ENCODE results near the gene TMEM59.

TMEM59 gene

GRCh38 chr1:54080598-54081049, 27.6 kb upstream of the TMEM59 start:
- no peaks in the 10 kb centered on the region for H3K36me3 ChIP-seq (ENCODE audit: low read length)
- H3K9me2 ChIP-seq (replicated peaks; ENCODE audit: insufficient read depth, low read length): no peaks in the 10 kb centered on the region
- no peaks in the 10 kb centered on the region for H3K9me3 ChIP-seq (ENCODE audit: insufficient read depth, low read length)
- H3K4me3 ChIP-seq (ENCODE audit: insufficient read depth, low read length, poor library complexity, severe bottlenecking): no peak overlapping the region
- no peaks in the 10 kb centered on the region for H3F3A ChIP-seq (ENCODE audit: insufficient read depth)
- no peaks in the 10 kb centered on the region for H4K20me1 ChIP-seq (ENCODE audit: low read depth, low read length)
- no peaks in the 10 kb centered on the region for H3K79me2 ChIP-seq (ENCODE audit: insufficient read depth, low read length)
- no peaks in the 10 kb centered on the region for H3K27me3 ChIP-seq (ENCODE audit: low read length)
- no peak overlapping the region for H3K9ac ChIP-seq (ENCODE audit: low read length)
- no peak for TF ChIP-seq CTCF (IDR thresholded peaks at IDR 0.05; ENCODE audit: insufficient read depth, low read length, poor library complexity, severe bottlenecking)
- TF ChIP-seq EZH2phosphoT487 (conservative IDR thresholded peaks at IDR 0.05; ENCODE audit: low read length): no peak
- H3K4me2 ChIP-seq (ENCODE audit: low read depth, low read length, poor library complexity, severe bottlenecking): no peak overlapping the region
- H2AFZ ChIP-seq (ENCODE audit: low read depth, low read length, severe bottlenecking): no peak overlapping the region
- no peak overlapping the region for H3K27ac ChIP-seq (ENCODE audit: low read depth, low read length)

DNA sequence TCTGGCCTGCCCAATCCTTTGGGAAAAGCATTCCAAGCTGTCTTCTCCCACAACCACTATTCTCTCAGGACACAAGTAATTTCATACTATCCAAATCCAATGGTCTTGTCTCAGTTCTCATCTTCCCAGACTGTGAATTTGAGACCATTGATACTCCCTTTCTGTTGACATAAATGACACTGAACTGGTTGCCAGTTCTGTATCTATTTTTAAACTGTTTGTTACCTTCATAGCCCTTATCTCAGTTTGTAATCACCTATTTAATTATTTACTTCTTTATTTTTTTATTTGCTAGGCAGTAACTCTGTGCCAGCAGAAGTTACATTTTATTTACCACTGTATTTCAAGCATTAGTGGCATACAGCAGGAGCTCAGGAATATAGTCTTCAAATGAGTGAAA, 24.4 kb upstream of the TMEM59 start:
- H3K4me3 ChIP-seq (ENCODE audit: insufficient read depth, low read length, poor library complexity, severe bottlenecking): no peak overlapping the region
- H3K9me2 ChIP-seq (replicated peaks; ENCODE audit: insufficient read depth, low read length): no peaks in the 10 kb centered on the region
- no peaks in the 10 kb centered on the region for H3K9me3 ChIP-seq (ENCODE audit: insufficient read depth, low read length)
- H3K79me2 ChIP-seq (ENCODE audit: insufficient read depth, low read length): no peaks in the 10 kb centered on the region
- no peaks in the 10 kb centered on the region for H3F3A ChIP-seq (ENCODE audit: insufficient read depth)
- H3K36me3 ChIP-seq (ENCODE audit: low read length): no peaks in the 10 kb centered on the region
- H3K4me2 ChIP-seq (ENCODE audit: low read depth, low read length, poor library complexity, severe bottlenecking): no peak overlapping the region
- no peaks in the 10 kb centered on the region for H3K27me3 ChIP-seq (ENCODE audit: low read length)
- no peak overlapping the region for H2AFZ ChIP-seq (ENCODE audit: low read depth, low read length, severe bottlenecking)
- no peak overlapping the region for H3K27ac ChIP-seq (ENCODE audit: low read depth, low read length)
- no peak for TF ChIP-seq EZH2phosphoT487 (conservative IDR thresholded peaks at IDR 0.05; ENCODE audit: low read length)
- H3K9ac ChIP-seq (ENCODE audit: low read length): no peak overlapping the region
- no peaks in the 10 kb centered on the region for H4K20me1 ChIP-seq (ENCODE audit: low read depth, low read length)

- Histone ChIP-seq H3K4me2 (ENCODE audit: low read depth, low read length, poor library complexity, severe bottlenecking) (no peak overlapping the region), H4K20me1 (ENCODE audit: low read depth, low read length) (no peaks in the 10 kb centered on the region; the same call in 1 of the 2 replicates), H2AFZ (ENCODE audit: low read depth, low read length, severe bottlenecking) (no peak overlapping the region), H3K36me3 (ENCODE audit: low read length) (peaks cover 12% of the 10 kb centered on the region), H3K79me2 (ENCODE audit: insufficient read depth, low read length) (no peaks in the 10 kb centered on the region), H3K4me3 (ENCODE audit: insufficient read depth, low read length, poor library complexity, severe bottlenecking) (no peak overlapping the region), H3K9me3 (ENCODE audit: insufficient read depth, low read length) (no peaks in the 10 kb centered on the region), H3K9me2 (replicated peaks; ENCODE audit: insufficient read depth, low read length) (no peaks in the 10 kb centered on the region), H3K27ac (ENCODE audit: low read depth, low read length) (no peak overlapping the region), H3F3A (ENCODE audit: insufficient read depth) (peaks cover 6% of the 10 kb centered on the region; the same call in 1 of the 2 replicates), H3K27me3 (ENCODE audit: low read length) (no peaks in the 10 kb centered on the region), H3K9ac (ENCODE audit: low read length) (no peak overlapping the region)
- TF ChIP-seq EZH2phosphoT487 (conservative IDR thresholded peaks at IDR 0.05; ENCODE audit: low read length): no peak
- peak; percentile 96 for TF ChIP-seq CTCF (IDR thresholded peaks at IDR 0.05; ENCODE audit: insufficient read depth, low read length, poor library complexity, severe bottlenecking)
Observed at GRCh38 chr1:54070171-54070837, 17.3 kb upstream of the TMEM59 start.

- no peaks in the 10 kb centered on the region for H3K9me3 ChIP-seq (ENCODE audit: insufficient read depth, low read length)
- no peak overlapping the region for H2AFZ ChIP-seq (ENCODE audit: low read depth, low read length, severe bottlenecking)
- no peak overlapping the region for H3K9ac ChIP-seq (ENCODE audit: low read length)
- H3K27ac ChIP-seq (ENCODE audit: low read depth, low read length): no peak overlapping the region
- TF ChIP-seq CTCF (IDR thresholded peaks at IDR 0.05; ENCODE audit: insufficient read depth, low read length, poor library complexity, severe bottlenecking) (no peak), EZH2phosphoT487 (conservative IDR thresholded peaks at IDR 0.05; ENCODE audit: low read length) (no peak)
- H3K9me2 ChIP-seq (replicated peaks; ENCODE audit: insufficient read depth, low read length): no peaks in the 10 kb centered on the region
- H3K79me2 ChIP-seq (ENCODE audit: insufficient read depth, low read length): no peaks in the 10 kb centered on the region
- no peak overlapping the region for H3K4me2 ChIP-seq (ENCODE audit: low read depth, low read length, poor library complexity, severe bottlenecking)
- no peak overlapping the region for H3K4me3 ChIP-seq (ENCODE audit: insufficient read depth, low read length, poor library complexity, severe bottlenecking)
- H3K36me3 ChIP-seq (ENCODE audit: low read length): peaks cover 12% of the 10 kb centered on the region
- H3F3A ChIP-seq (ENCODE audit: insufficient read depth): peaks cover 6% of the 10 kb centered on the region; the same call in 1 of the 2 replicates
- no peaks in the 10 kb centered on the region; the same call in 1 of the 2 replicates for H4K20me1 ChIP-seq (ENCODE audit: low read depth, low read length)
- H3K27me3 ChIP-seq (ENCODE audit: low read length): no peaks in the 10 kb centered on the region
Observed at GRCh38 chr1:54069791-54070170, 16.8 kb upstream of the TMEM59 start.
